NB4 (cell line): ENCODE data around the gene DYNC1I1.

ENCODE experiments used
- MAX ChIP-seq: IDR thresholded peaks from 2 replicates; pipeline ENCODE4 v1.6.1; 2011; ENCODE audit warnings: low read depth, low read length
- POLR2A ChIP-seq: IDR thresholded peaks from 2 replicates; pipeline ENCODE4 v1.6.1; 2011; ENCODE audit warnings: mild to moderate bottlenecking; ENCODE audit not compliant: insufficient read length; ENCODE audit errors: extremely low read depth
- TF ChIP-seq, protein P1 (sequence below): IDR thresholded peaks from one replicate; pipeline ENCODE4 v1.5.1; 2012; ENCODE audit warnings: low read depth, low read length

GRCh38 chr7:96111405-96111804 lies 339.1 kb downstream of the DYNC1I1 start:
- TF ChIP-seq, protein P1, sequence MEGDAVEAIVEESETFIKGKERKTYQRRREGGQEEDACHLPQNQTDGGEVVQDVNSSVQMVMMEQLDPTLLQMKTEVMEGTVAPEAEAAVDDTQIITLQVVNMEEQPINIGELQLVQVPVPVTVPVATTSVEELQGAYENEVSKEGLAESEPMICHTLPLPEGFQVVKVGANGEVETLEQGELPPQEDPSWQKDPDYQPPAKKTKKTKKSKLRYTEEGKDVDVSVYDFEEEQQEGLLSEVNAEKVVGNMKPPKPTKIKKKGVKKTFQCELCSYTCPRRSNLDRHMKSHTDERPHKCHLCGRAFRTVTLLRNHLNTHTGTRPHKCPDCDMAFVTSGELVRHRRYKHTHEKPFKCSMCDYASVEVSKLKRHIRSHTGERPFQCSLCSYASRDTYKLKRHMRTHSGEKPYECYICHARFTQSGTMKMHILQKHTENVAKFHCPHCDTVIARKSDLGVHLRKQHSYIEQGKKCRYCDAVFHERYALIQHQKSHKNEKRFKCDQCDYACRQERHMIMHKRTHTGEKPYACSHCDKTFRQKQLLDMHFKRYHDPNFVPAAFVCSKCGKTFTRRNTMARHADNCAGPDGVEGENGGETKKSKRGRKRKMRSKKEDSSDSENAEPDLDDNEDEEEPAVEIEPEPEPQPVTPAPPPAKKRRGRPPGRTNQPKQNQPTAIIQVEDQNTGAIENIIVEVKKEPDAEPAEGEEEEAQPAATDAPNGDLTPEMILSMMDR = no peak
- TF ChIP-seq POLR2A = no peak
- TF ChIP-seq MAX = no peak
